ENCODE results near the gene MAGEL2.

GRCh38 chr15:23628612-23629233 is 18.9 kb downstream of the MAGEL2 start:
- no peak for TF ChIP-seq CTCF (conservative IDR thresholded peaks at IDR 0.05; ENCODE audit: low read length)
- no peak for TF ChIP-seq EZH2phosphoT487 (IDR thresholded peaks at IDR 0.05; ENCODE audit: borderline replicate concordance, low read depth, low read length)
